ENCODE data around the gene PELI2. TPM values are rescaled to one million over a fixed set of nuclear protein-coding genes. Genes with fewer than 3 reads are reported as not detected.

The PELI2 gene
- total RNA-seq, 1 donor from 2014 or later: 16.2 TPM

DNA sequence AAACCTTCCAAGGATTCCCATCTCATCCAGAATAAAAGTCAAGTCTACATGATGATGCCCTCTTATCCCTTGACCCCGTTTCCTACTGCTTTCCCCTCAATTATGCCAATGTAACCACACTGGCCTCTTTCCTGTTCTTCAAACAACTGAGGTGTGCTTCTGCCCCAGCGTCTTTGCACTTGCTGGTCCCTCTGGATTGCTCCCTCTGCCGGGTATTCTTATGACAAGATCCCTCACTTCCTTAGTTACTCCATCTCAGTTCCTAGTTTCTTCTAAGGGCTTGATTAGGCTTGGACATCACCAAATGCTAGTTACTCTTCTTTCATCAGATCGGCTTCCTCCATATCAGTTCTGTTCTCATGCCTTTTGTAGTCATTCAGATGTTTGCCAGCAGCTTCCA lies 32.7 kb upstream of the PELI2 start:
- H3K9me3 Mint-ChIP-seq: peaks cover 3% of the 10 kb centered on the region
- peaks cover 17% of the 10 kb centered on the region for H3K4me1 Mint-ChIP-seq
- no peaks in the 10 kb centered on the region for H3K36me3 Mint-ChIP-seq (ENCODE audit: low read depth)
- no peaks in the 10 kb centered on the region for H3K27me3 Mint-ChIP-seq (ENCODE audit: low read depth)
- TF ChIP-seq, protein P1, sequence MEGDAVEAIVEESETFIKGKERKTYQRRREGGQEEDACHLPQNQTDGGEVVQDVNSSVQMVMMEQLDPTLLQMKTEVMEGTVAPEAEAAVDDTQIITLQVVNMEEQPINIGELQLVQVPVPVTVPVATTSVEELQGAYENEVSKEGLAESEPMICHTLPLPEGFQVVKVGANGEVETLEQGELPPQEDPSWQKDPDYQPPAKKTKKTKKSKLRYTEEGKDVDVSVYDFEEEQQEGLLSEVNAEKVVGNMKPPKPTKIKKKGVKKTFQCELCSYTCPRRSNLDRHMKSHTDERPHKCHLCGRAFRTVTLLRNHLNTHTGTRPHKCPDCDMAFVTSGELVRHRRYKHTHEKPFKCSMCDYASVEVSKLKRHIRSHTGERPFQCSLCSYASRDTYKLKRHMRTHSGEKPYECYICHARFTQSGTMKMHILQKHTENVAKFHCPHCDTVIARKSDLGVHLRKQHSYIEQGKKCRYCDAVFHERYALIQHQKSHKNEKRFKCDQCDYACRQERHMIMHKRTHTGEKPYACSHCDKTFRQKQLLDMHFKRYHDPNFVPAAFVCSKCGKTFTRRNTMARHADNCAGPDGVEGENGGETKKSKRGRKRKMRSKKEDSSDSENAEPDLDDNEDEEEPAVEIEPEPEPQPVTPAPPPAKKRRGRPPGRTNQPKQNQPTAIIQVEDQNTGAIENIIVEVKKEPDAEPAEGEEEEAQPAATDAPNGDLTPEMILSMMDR (conservative IDR thresholded peaks at IDR 0.05): no peak
- no peak overlapping the region for H3K4me3 Mint-ChIP-seq
- no peak overlapping the region for H3K27ac Mint-ChIP-seq (ENCODE audit: unreplicated experiment)
- DNase-seq (ENCODE audit: low read depth, low spot score): no peak

DNA sequence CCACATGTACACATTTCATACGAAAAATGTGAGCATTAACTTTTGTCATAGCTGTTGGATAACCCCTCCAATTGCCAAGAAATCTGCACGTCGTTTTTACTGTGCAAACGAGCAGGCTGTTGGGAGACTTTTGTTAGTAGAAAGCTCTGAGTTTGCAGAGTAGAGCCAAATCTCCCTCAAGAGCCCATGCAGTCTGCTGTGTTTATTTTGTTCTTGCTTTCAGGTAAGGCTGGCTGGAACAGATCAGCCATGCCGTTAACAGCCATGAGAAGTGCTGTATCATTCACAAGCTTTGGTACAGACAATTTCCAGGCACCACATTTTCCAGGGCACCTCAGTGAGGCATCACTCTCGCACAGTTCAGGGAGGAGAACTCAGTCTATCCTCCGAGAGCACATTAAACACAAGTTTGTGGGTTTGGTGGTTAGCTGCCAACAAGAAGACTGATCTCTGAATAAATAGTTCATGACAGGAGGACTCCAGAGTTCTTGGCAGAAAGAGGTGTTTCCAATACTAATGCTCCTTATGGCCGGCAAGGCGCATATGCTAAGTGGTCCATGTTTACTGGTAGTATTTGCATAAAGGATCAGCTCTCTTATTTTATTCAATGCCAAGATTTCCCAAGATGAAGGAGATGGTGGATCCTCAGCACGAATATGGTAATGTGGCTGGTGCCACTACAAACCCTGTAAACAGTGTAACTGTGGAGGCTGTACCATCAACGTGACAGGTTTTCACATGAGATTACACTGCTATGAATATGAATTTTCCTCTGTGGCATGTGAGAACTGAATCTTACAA lies 30.3 kb upstream of the PELI2 start:
- H3K27ac Mint-ChIP-seq (ENCODE audit: unreplicated experiment): no peak overlapping the region

DNA sequence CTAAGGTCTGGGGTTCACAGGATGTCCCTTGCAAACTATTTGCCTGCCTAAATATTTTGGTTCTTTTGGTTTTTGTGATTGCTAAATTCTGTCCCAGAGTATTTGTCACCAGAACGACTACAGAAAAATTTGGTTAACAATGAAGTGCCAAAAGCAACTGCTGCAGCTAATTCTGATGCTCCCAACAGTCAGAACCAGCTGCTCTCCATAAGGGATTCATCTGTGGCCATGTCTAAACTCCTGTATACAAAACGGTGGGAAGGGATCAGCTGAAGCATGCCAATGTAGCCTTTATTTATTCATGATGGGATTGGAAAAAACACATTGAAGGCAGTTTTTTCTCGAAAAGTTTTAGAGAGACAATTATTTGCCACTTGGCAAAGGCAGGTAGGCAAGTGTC lies 29.3 kb upstream of the PELI2 start:
- Mint-ChIP-seq H3K4me1 (peaks cover 24% of the 10 kb centered on the region), H3K27ac (ENCODE audit: unreplicated experiment) (no peak overlapping the region), H3K27me3 (ENCODE audit: low read depth) (no peaks in the 10 kb centered on the region), H3K4me3 (no peak overlapping the region), H3K36me3 (ENCODE audit: low read depth) (no peaks in the 10 kb centered on the region), H3K9me3 (peaks cover 3% of the 10 kb centered on the region)
- no peak for DNase-seq (ENCODE audit: low read depth, low spot score)
- TF ChIP-seq, protein P1 (conservative IDR thresholded peaks at IDR 0.05): no peak

More for the DNA sequence above, 30.3 kb upstream of the PELI2 start:
- no peaks in the 10 kb centered on the region for H3K27me3 Mint-ChIP-seq (ENCODE audit: low read depth)
- no peak overlapping the region for H3K4me3 Mint-ChIP-seq
- no peaks in the 10 kb centered on the region for H3K36me3 Mint-ChIP-seq (ENCODE audit: low read depth)
- TF ChIP-seq, protein P1 (conservative IDR thresholded peaks at IDR 0.05): no peak
- DNase-seq (ENCODE audit: low read depth, low spot score): no peak
- H3K4me1 Mint-ChIP-seq: peaks cover 17% of the 10 kb centered on the region
- H3K9me3 Mint-ChIP-seq: peaks cover 3% of the 10 kb centered on the region

DNA sequence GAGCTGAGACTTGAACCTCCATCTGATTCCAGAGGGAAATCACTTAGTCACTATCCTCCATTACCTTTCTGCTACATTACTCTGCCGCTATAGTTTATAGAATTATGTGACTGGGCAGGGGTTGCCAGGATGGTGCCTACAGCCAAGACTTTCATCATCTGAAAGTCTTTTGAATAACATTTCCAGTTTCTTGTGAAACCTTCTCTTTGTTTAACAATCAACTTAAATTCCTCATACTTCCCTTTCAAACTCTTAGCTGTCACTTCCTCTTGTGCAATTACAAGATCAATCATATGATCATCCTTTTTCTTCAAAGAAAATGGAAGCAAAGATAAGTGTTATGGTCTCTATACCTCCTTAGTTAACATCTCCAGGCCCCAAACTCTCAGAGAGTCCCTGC lies 25.4 kb upstream of the PELI2 start:
- H3K4me1 Mint-ChIP-seq: peaks cover 29% of the 10 kb centered on the region
- H3K27ac Mint-ChIP-seq (ENCODE audit: unreplicated experiment): no peak overlapping the region
- no peaks in the 10 kb centered on the region for H3K27me3 Mint-ChIP-seq (ENCODE audit: low read depth)
- no peaks in the 10 kb centered on the region for H3K9me3 Mint-ChIP-seq
- DNase-seq (ENCODE audit: low read depth, low spot score): no peak
- no peak overlapping the region for H3K4me3 Mint-ChIP-seq
- TF ChIP-seq, protein P1 (conservative IDR thresholded peaks at IDR 0.05): no peak
- H3K36me3 Mint-ChIP-seq (ENCODE audit: low read depth): no peaks in the 10 kb centered on the region

DNA sequence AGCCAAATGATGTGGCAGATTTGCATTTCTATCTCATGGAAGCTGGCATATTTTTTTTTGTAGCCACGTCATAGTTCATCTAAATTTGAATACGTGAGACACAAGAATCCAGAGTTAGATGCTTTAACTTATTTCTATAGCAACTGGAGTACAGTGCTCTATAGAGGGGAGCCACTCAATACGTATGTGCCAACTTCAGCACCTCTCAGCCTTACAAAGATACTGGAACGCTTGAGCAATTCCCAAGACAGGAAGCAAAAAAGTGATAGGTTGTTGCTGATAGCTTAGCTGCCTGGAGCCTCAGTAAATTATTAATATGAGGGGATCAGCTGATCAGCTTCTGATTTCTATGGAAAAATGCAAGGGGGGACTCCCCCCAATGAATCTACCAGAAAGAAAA lies 24.1 kb upstream of the PELI2 start:
- H3K4me1 Mint-ChIP-seq: peaks cover 21% of the 10 kb centered on the region
- H3K4me3 Mint-ChIP-seq: no peak overlapping the region
- no peaks in the 10 kb centered on the region for H3K27me3 Mint-ChIP-seq (ENCODE audit: low read depth)
- H3K36me3 Mint-ChIP-seq (ENCODE audit: low read depth): no peaks in the 10 kb centered on the region
- no peak for DNase-seq (ENCODE audit: low read depth, low spot score)
- TF ChIP-seq, protein P1 (conservative IDR thresholded peaks at IDR 0.05): no peak
- H3K9me3 Mint-ChIP-seq: no peaks in the 10 kb centered on the region
- peak overlapping the region; percentile 58 for H3K27ac Mint-ChIP-seq (ENCODE audit: unreplicated experiment)

Data from neural crest cell (in vitro differentiated cells).